Pons (tissue), 1 donor: Measurements from ENCODE around the gene FITM1.
"Not testable (repeated sequence)": the region's sequence is repeated elsewhere in the genome, so short reads cannot be mapped to it uniquely, and the experiment has no call there.

Source experiments
- DNase-seq: peaks from one replicate; pipeline ENCODE4 v3.0.0-alpha.2; 2016; ENCODE audit warnings: low spot score

The FITM1 gene

GRCh38 chr14:24098229-24098926 lies 32.1 kb upstream of the FITM1 start:
- DNase-seq, result no peak

GRCh38 chr14:24098927-24099813 lies 31.3 kb upstream of the FITM1 start:
- DNase-seq, result peak; percentile 18

GRCh38 chr14:24100197-24100981 lies 30.1 kb upstream of the FITM1 start:
- no peak for DNase-seq

GRCh38 chr14:24100982-24101494 lies 29.4 kb upstream of the FITM1 start:
- DNase-seq, result no peak

- DNase-seq, result no peak
Observed at GRCh38 chr14:24102357-24103048, 28.0 kb upstream of the FITM1 start.

- DNase-seq, result no peak
Observed at GRCh38 chr14:24103451-24103850, 27.0 kb upstream of the FITM1 start.

GRCh38 chr14:24105609-24106239 lies 24.7 kb upstream of the FITM1 start:
- DNase-seq, result not testable (repeated sequence)

- no peak for DNase-seq
Observed at GRCh38 chr14:24106672-24107271, 23.7 kb upstream of the FITM1 start.

- no peak for DNase-seq
Observed at GRCh38 chr14:24108336-24108874, 22.1 kb upstream of the FITM1 start.

GRCh38 chr14:24110060-24110459 lies 20.4 kb upstream of the FITM1 start:
- DNase-seq, result no peak

GRCh38 chr14:24110523-24110922 lies 19.9 kb upstream of the FITM1 start:
- no peak for DNase-seq

- no peak for DNase-seq
Observed at GRCh38 chr14:24113379-24113800, 17.1 kb upstream of the FITM1 start.

GRCh38 chr14:24113801-24114531 lies 16.5 kb upstream of the FITM1 start:
- DNase-seq, result peak; percentile 89

- DNase-seq, result peak; percentile 100
Observed at GRCh38 chr14:24114532-24115421, 15.7 kb upstream of the FITM1 start, which contains the start of the genes DCAF11 and NRL. DCAF11 (plus strand) TSS chr14:24114777; CDS start chr14:24115595, 818 bp downstream. NRL (minus strand) TSS chr14:24114949; CDS start chr14:24082848, 32,101 bp downstream.

- DNase-seq, result no peak
Observed at GRCh38 chr14:24115422-24116127, 14.9 kb upstream of the FITM1 start.

- no peak for DNase-seq
Observed at GRCh38 chr14:24116128-24116814, 14.2 kb upstream of the FITM1 start.

GRCh38 chr14:24117179-24117578 lies 13.3 kb upstream of the FITM1 start:
- no peak for DNase-seq
